ACC112 (cell line): Measurements from ENCODE around the gene ZNF581.

ENCODE experiments used
- H2AFZ ChIP-seq: fragments of 200-600 bp; sonication (generic); one replicate; pipeline ENCODE4 v1.6.0; 2017; ENCODE audit warnings: antibody characterized with exemption, low read length; ENCODE audit not compliant: unreplicated experiment
- H3K27ac ChIP-seq: fragments of 200-600 bp; sonication (generic); 2 replicates; pipeline ENCODE4 v1.5.1; 2014; ENCODE audit warnings: low read depth, mild to moderate bottlenecking, antibody characterized with exemption, low read length, moderate library complexity
- H3K27me3 ChIP-seq: fragments of 200-600 bp; sonication (generic); 2 replicates; pipeline ENCODE4 v1.6.1; 2014; ENCODE audit warnings: mild to moderate bottlenecking, antibody characterized with exemption, low read length, moderate library complexity, mixed read lengths; ENCODE audit not compliant: insufficient read depth
- H3K36me3 ChIP-seq: fragments of 200-600 bp; sonication (generic); 2 replicates; pipeline ENCODE4 v1.6.1; 2016; ENCODE audit warnings: mild to moderate bottlenecking, antibody characterized with exemption, low read length, moderate library complexity, mixed read lengths; ENCODE audit not compliant: insufficient read depth
- H3K4me1 ChIP-seq: fragments of 200-600 bp; sonication (generic); one replicate; pipeline ENCODE4 v1.6.1; 2016; ENCODE audit warnings: low read length, mixed read lengths; ENCODE audit not compliant: insufficient read depth, unreplicated experiment, control insufficient read depth
- H3K4me3 ChIP-seq: fragments of 200-600 bp; sonication (generic); 2 replicates; pipeline ENCODE4 v1.5.1; 2014; ENCODE audit warnings: mild to moderate bottlenecking, low read depth, low read length
- H3K79me2 ChIP-seq: fragments of 200-600 bp; sonication (generic); one replicate; pipeline ENCODE4 v1.6.0; 2016; ENCODE audit warnings: low read length; ENCODE audit not compliant: control insufficient read depth, unreplicated experiment, insufficient read depth

Gene ZNF581

GRCh38 chr19:55674841-55675660 lies 31.6 kb downstream of the ZNF581 start, which contains the start of gene EPN1:
TSS of gene EPN1 (plus strand) at chr19:55675226. CDS start at chr19:55678628, 3,402 bp downstream.
- peaks cover 5% of the 10 kb centered on the region; the same call in 1 of the 2 replicates for H3K36me3 ChIP-seq
- H2AFZ ChIP-seq = peak within 1 kb of the TSS; percentile 85
- H3K27me3 ChIP-seq = no peaks in the 10 kb centered on the region
- peaks cover 61% of the 10 kb centered on the region for H3K79me2 ChIP-seq
- peaks cover 49% of the 10 kb centered on the region for H3K4me1 ChIP-seq
- H3K4me3 ChIP-seq = peak within 1 kb of the TSS; percentile 98
- H3K27ac ChIP-seq = peak within 1 kb of the TSS; percentile 63

- Histone ChIP-seq H3K4me3 (peak overlapping the region; percentile 98), H3K27me3 (no peaks in the 10 kb centered on the region), H3K79me2 (peaks cover 65% of the 10 kb centered on the region), H3K27ac (peak overlapping the region; percentile 63), H3K36me3 (peaks cover 5% of the 10 kb centered on the region; the same call in 1 of the 2 replicates), H3K4me1 (peaks cover 49% of the 10 kb centered on the region), H2AFZ (peak overlapping the region; percentile 85)
Measured at GRCh38 chr19:55675661-55676354, 32.4 kb downstream of the ZNF581 start.

DNA sequence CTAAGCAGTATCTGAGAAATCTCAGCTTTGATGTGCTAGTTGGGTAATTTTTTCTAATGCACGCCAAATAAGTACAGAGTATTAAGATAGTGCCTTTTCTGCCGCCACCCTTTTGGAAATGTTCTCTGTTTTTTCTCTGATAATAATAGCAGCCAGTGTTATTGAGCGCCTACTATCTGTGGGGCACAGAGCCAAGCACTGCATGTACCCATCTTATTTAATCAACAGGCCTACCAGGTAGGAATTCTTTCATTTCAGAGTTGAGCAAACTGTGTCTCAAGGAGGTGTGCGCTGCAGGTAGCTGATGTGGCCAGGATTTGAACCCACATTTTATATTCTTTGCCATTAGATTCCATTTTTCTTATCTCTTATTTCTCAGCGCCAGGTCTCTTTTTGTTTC lies 32.9 kb downstream of the ZNF581 start:
- peak overlapping the region; percentile 98 for H3K4me3 ChIP-seq
- peaks cover 52% of the 10 kb centered on the region for H3K4me1 ChIP-seq
- H3K27ac ChIP-seq = no peak overlapping the region

DNA sequence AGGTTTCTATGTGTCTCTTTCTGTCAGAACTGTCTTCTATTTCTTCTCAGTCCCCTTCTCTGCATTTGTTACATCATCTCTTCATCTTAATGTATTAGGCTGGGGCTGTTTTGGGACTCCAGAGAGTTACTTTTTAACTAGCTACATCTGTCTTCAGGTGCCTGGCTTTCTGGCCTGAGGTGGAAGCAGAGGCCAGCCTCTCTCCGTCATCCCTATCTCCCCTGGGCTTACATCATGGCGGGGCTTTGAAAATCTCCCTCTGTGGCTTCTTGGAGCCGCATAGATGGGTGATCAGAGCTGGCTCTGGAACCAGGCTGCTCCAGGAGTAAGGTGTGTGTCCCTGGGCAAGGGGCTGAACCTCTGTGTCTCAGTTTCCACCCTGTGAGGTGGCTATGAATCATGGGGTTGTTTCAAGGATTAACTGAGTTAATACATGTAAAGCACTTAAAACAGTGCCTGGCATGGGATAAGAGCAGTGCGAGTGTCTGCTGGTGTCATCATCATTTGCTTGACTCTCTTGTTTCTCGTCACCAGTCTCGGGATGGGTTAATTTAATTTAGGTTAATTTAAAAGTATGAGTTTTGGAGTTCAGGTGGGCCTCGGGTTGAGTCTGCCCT lies 33.5 kb downstream of the ZNF581 start:
- no peaks in the 10 kb centered on the region for H3K27me3 ChIP-seq
- peaks cover 77% of the 10 kb centered on the region for H3K79me2 ChIP-seq
- H3K27ac ChIP-seq = no peak overlapping the region
- no peak overlapping the region for H2AFZ ChIP-seq
- H3K4me1 ChIP-seq = peaks cover 49% of the 10 kb centered on the region
- H3K36me3 ChIP-seq = peaks cover 7% of the 10 kb centered on the region; the same call in 1 of the 2 replicates
- peak overlapping the region; percentile 98 for H3K4me3 ChIP-seq

More for the DNA sequence above, 32.9 kb downstream of the ZNF581 start:
- Histone ChIP-seq H3K27me3 (no peaks in the 10 kb centered on the region), H2AFZ (no peak overlapping the region), H3K79me2 (peaks cover 71% of the 10 kb centered on the region), H3K36me3 (peaks cover 5% of the 10 kb centered on the region; the same call in 1 of the 2 replicates)

DNA sequence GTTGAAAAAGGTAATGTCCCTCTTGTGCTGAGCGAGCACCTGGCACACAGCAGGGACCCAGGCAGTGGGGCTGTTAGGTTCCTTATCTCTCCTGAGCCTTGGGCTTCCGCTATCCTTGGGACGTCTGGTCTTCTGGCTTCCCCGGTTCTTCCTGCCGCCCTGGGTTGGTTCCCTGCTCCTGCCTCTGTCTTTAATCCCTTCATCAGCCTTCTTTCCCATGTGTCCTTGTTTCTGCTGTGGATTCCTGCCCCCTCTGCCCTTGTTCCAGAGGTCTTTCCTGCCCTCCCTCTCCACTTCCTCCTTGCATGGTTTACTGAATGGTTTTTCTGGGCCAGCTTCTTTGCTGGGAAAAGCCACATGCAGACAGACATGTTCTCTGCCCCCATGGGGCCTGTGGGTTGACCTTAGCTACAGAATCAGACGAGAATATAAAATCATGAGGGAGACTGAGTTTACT lies 34.2 kb downstream of the ZNF581 start:
- H3K4me1 ChIP-seq = peaks cover 43% of the 10 kb centered on the region
- H3K36me3 ChIP-seq = peaks cover 10% of the 10 kb centered on the region; the same call in 1 of the 2 replicates
- H3K27me3 ChIP-seq = no peaks in the 10 kb centered on the region
- H2AFZ ChIP-seq = no peak overlapping the region
- H3K79me2 ChIP-seq = peaks cover 81% of the 10 kb centered on the region
- H3K4me3 ChIP-seq = no peak overlapping the region
- H3K27ac ChIP-seq = no peak overlapping the region

DNA sequence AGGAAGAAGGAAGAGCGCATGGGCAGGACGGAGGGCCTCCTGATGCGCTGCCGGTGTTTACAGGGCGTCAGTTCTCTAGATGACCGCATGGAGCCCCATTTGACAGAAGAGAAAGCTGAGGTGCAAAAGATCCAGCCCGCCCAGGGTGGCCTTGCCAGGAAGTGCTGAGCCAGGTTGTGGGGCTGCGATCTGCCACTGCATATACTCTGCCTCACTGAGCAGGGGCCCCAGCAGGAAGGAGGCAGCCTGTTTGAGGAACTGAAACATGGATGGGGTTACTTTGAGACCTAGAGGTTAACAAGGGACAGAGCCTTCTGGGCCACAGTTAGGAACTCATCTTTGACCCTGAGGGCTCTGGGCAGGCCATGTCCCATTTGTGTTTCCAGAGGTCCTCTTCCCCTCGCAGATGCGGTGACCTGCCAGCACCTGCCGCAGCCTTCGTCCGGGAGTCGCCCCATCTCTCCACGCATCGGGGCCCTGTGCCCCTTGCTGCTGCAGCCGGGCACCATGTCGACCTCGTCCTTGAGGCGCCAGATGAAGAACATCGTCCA lies 34.7 kb downstream of the ZNF581 start:
- Histone ChIP-seq H2AFZ (no peak overlapping the region), H3K36me3 (peaks cover 10% of the 10 kb centered on the region; the same call in 1 of the 2 replicates), H3K4me1 (peaks cover 43% of the 10 kb centered on the region), H3K27me3 (no peaks in the 10 kb centered on the region), H3K4me3 (no peak overlapping the region), H3K27ac (no peak overlapping the region), H3K79me2 (peaks cover 79% of the 10 kb centered on the region)

DNA sequence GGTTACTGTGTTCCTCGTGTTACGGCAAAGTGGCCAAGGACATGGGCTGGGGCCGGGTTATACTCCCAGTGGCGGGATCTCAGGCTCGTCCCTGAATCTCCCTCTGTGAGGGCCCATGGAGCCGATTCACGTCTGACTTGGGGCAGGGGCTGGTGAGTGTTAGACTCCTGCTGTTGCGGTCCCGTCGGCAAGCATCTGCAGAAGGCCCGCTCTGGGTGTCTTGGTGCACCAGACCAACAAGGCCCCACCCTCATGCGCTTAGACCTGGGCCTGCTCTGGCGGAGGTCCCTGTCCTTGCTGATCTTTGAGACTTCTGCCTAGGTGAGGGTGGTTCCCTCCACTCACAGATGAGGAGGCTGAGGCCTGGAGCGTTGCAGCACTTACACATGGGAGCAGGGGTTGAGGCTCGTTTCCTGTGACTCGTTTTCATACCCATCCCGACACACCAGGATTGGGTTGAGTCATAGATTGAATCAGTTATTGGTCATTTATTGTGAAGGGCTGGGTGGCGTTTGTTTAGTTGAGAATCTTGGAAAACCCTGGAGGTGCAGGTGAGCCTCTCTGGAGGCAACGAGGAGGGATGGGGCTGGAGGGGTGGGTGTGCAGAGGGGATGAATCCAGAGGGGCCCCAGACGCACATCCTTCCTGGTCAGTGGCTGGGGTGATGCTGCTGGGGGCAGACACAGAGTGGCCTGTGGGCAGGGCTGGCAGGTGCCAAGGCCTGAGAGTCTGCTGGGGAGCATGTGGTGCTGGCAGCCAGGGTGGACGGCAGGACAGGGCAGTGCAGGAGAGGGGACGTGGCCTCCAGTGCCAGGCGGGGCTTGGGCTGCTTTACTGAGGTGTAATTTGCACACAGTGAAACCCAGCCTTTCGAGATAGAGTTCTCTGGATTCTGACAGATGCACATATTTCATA lies 36.2 kb downstream of the ZNF581 start:
- Histone ChIP-seq H3K4me1 (peaks cover 37% of the 10 kb centered on the region), H3K36me3 (peaks cover 10% of the 10 kb centered on the region; the same call in 1 of the 2 replicates), H3K4me3 (no peak overlapping the region), H2AFZ (no peak overlapping the region), H3K79me2 (peaks cover 80% of the 10 kb centered on the region), H3K27me3 (no peaks in the 10 kb centered on the region), H3K27ac (no peak overlapping the region)

DNA sequence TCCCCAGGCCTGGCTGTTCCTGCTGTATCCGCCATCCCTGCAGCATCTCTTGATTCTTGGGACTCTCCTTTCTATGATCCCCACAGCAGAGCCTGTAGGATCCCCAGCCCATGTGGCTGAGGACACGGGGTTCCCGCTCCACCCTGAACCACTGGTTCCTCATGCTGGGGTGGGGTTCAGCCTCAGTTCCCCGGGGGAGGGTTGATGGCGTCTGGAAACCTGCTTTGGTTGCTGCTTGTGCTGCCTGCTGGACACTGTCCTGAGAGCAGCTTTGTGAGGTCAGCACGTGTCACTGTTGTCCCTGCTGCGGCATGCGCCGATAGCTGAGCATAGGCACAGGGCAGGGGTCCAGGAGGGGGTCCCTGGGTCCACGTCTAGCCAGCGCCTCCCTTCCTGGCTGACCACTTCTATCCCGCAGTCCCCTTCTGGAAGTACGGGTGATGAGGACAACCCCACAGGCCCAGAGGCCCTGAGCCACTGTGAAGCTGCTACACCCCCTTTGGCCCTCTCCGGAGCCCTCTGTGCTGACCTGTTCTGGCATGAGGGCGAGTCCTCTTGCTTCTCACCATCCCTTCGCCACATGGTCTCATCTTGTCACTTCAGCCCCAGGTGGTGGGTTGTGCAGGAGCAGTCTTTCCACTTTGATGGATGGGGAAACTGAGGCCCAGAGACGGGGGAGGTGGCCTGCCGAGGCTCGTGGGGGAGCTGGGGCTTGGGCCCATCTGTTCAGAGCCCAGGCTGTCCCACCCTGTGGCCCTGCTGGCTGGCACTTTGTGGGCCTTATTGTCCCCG lies 37.1 kb downstream of the ZNF581 start:
- Histone ChIP-seq H3K36me3 (peaks cover 10% of the 10 kb centered on the region; the same call in 1 of the 2 replicates), H2AFZ (no peak overlapping the region), H3K79me2 (peaks cover 80% of the 10 kb centered on the region), H3K4me3 (no peak overlapping the region), H3K27ac (no peak overlapping the region), H3K4me1 (peaks cover 36% of the 10 kb centered on the region), H3K27me3 (no peaks in the 10 kb centered on the region)
